ENCODE results near the gene TRPV5. TPM values are rescaled to one million over a fixed set of nuclear protein-coding genes. Genes with fewer than 3 reads are reported as not detected.

The TRPV5 gene
- total and polyA plus RNA-seq, 2 of the 4 experiments (the other 2 are of a cell fraction), result not detected

GRCh38 chr7:142862351-142862750 is 71.2 kb downstream of the TRPV5 start:
- no peak for DNase-seq
- Histone ChIP-seq H2BK5ac (ENCODE audit: low read depth, low read length, poor library complexity, severe bottlenecking) (no peak overlapping the region), H3K9me1 (ENCODE audit: insufficient read depth, low read length) (no peaks in the 10 kb centered on the region), H2AFZ (replicated peaks; ENCODE audit: low read length, poor library complexity) (no peak overlapping the region), H3K9me3 (ENCODE audit: control insufficient read depth, insufficient read depth, low read length) (no peaks in the 10 kb centered on the region), H3K18ac (ENCODE audit: low read depth, low read length) (no peak overlapping the region), H2BK120ac (ENCODE audit: low read depth, low read length) (no peak overlapping the region), H4K5ac (ENCODE audit: low read depth, low read length) (no peak overlapping the region), H3K23ac (ENCODE audit: low read depth, low read length) (no peak overlapping the region), H2AK9ac (replicated peaks; ENCODE audit: low read depth, low read length, poor library complexity) (no peak overlapping the region), H4K91ac (ENCODE audit: insufficient read depth, low read depth, low read length) (no peak overlapping the region), H3K4me2 (ENCODE audit: low read depth, low read length) (no peak overlapping the region), H2BK15ac (ENCODE audit: low read depth, low read length) (no peak overlapping the region), H3K27ac (ENCODE audit: insufficient read depth, low read length) (no peak overlapping the region), H3K56ac (ENCODE audit: extremely low read depth, insufficient read depth, low read length) (no peak overlapping the region), H4K8ac (ENCODE audit: low read depth in 2 of 2, low read length in 2 of 2) (no peak overlapping the region), H4K20me1 (ENCODE audit: insufficient read depth, low read length) (no peaks in the 10 kb centered on the region), H3K79me1 (ENCODE audit: low read depth in 1 of 2, low read length in 2 of 2) (no peaks in the 10 kb centered on the region), H2BK20ac (ENCODE audit: low read depth, low read length) (no peak overlapping the region), H3K14ac (replicated peaks; ENCODE audit: low read depth, low read length) (no peak overlapping the region), H3K4me3 (ENCODE audit: insufficient read depth, low read depth, low read length) (no peak overlapping the region), H3K36me3 (ENCODE audit: control insufficient read depth, insufficient read depth, low read length) (no peaks in the 10 kb centered on the region), H3K4ac (ENCODE audit: low read depth, low read length) (no peak overlapping the region), H3K9ac (ENCODE audit: low read depth, low read length) (no peak overlapping the region), H2AK5ac (ENCODE audit: low read depth, low read length) (no peak overlapping the region), H3K4me1 (ENCODE audit: control insufficient read depth, insufficient read depth, low read length) (no peaks in the 10 kb centered on the region), H3K27me3 (ENCODE audit: control insufficient read depth, insufficient read depth, low read length) (peaks cover 1% of the 10 kb centered on the region; the same call in 1 of the 2 replicates)
- no TSS peak for BruUV-seq (replicated peaks)
- ChIA-PET POLR2A (ENCODE audit: unreplicated experiment) (no interaction called here), CTCF (no interaction called here)
- intact Hi-C loops (cut with micrococcal nuclease), result no loop called here
- in situ Hi-C loops (cut with MboI; ENCODE audit: low sequenced_read_pairs), result no loop called here
- no CpG with 5 or more reads among the region's 4 CpGs for WGBS, 2 experiments (ENCODE audit: extremely low coverage in 2 of 2, insufficient read length in 1 of 2)
- dilution Hi-C loops (cut with HindIII; ENCODE audit: low sequenced_read_pairs, unreplicated experiment), result no loop called here
- TF ChIP-seq POLR2A (IDR thresholded peaks at IDR 0.05; ENCODE audit: low read depth, low read length) (no peak), RCOR1 (IDR thresholded peaks at IDR 0.05; ENCODE audit: insufficient replicate concordance, low read length) (no peak), MAFK (IDR thresholded peaks at IDR 0.05; ENCODE audit: low read depth, low read length) (no peak), RAD21 (IDR thresholded peaks at IDR 0.05; ENCODE audit: low read length) (no peak), FOS (IDR thresholded peaks at IDR 0.05; ENCODE audit: low read depth, low read length) (no peak), RFX5 (IDR thresholded peaks at IDR 0.05; ENCODE audit: low read depth, low read length) (no peak), CHD1 (IDR thresholded peaks at IDR 0.05; ENCODE audit: low read depth, low read length) (no peak), CEBPB (IDR thresholded peaks at IDR 0.05; ENCODE audit: low read depth, low read length) (no peak), SMC3 (IDR thresholded peaks at IDR 0.05; ENCODE audit: low read depth, low read length) (no peak), NFE2L2 (IDR thresholded peaks at IDR 0.05; ENCODE audit: low read depth, low read length) (no peak), MXI1 (IDR thresholded peaks at IDR 0.05; ENCODE audit: borderline replicate concordance, low read depth, low read length) (no peak), ELK1 (IDR thresholded peaks at IDR 0.05; ENCODE audit: borderline replicate concordance, low read depth, low read length) (no peak), BHLHE40 (IDR thresholded peaks at IDR 0.05; ENCODE audit: low read depth, low read length) (no peak), USF2 (IDR thresholded peaks at IDR 0.05; ENCODE audit: low read depth, low read length) (no peak), MAZ (IDR thresholded peaks at IDR 0.05; ENCODE audit: borderline replicate concordance, low read depth, low read length) (no peak), CTCF (conservative IDR thresholded peaks at IDR 0.05; ENCODE audit: low read depth, low read length) (no peak)
- no peak for ATAC-seq (ENCODE audit: low read depth)
